Fibroblast of lung (primary cell): Measurements from ENCODE around the gene FAHD2A. TPM values are rescaled to one million over a fixed set of nuclear protein-coding genes. Genes with fewer than 3 reads are reported as not detected.

Experiments
- DNase-seq, 2 donors: peaks; one replicate each; pipeline versions ENCODE4 v3.0.0 to v3.0.0-alpha.2; 2010; ENCODE audit warnings: low read depth in 2 of 2
- H2AFZ ChIP-seq: 2 replicates; pipeline ENCODE4 v1.5.1; 2012; ENCODE audit warnings: low read length, control low read depth, inconsistent platforms
- H3K27ac ChIP-seq: 2 replicates; pipeline ENCODE4 v1.5.1; 2011; ENCODE audit warnings: low read length, control low read depth; ENCODE audit not compliant: insufficient read depth
- H3K27me3 ChIP-seq: 2 replicates; pipeline ENCODE4 v1.5.1; 2011; ENCODE audit warnings: mild to moderate bottlenecking, low read length; ENCODE audit not compliant: control insufficient read depth, insufficient read depth
- H3K36me3 ChIP-seq: 2 replicates; pipeline ENCODE4 v1.5.1; 2011; ENCODE audit warnings: low read length; ENCODE audit not compliant: control insufficient read depth, insufficient read depth
- H3K4me1 ChIP-seq: 2 replicates; pipeline ENCODE4 v1.5.1; 2011; ENCODE audit warnings: low read length; ENCODE audit not compliant: control insufficient read depth, insufficient read depth; ENCODE audit errors: extremely low read depth
- H3K4me2 ChIP-seq: 2 replicates; pipeline ENCODE4 v1.5.1; 2011; ENCODE audit warnings: low read length, control low read depth; ENCODE audit not compliant: insufficient read depth; ENCODE audit errors: extremely low read depth
- H3K4me3 ChIP-seq, 4 experiments: fragments of 200-600 bp in 1 of 4; sonication (generic) in 1 of 4; replicated peaks in 1 of 4; 2 replicates each; pipeline ENCODE4 v1.5.1; 2011 to 2016; ENCODE audit warnings: low read length in 4 of 4, low read depth in 3 of 4, mild to moderate bottlenecking in 3 of 4, control low read depth in 2 of 4, inconsistent platforms in 1 of 4, mixed read lengths in 1 of 4; ENCODE audit not compliant: insufficient read depth in 1 of 4; ENCODE audit errors: control extremely low read depth in 1 of 4
- H3K79me2 ChIP-seq: 2 replicates; pipeline ENCODE4 v1.5.1; 2012; ENCODE audit warnings: mild to moderate bottlenecking, low read length, inconsistent platforms; ENCODE audit not compliant: control insufficient read depth, insufficient read depth
- H3K9ac ChIP-seq: 2 replicates; pipeline ENCODE4 v1.5.1; 2011; ENCODE audit warnings: mild to moderate bottlenecking, low read length, control low read depth; ENCODE audit not compliant: insufficient read depth
- H3K9me3 ChIP-seq: 2 replicates; pipeline ENCODE4 v1.5.1; 2012; ENCODE audit warnings: low read depth, low read length; ENCODE audit not compliant: control insufficient read depth, insufficient read depth
- H4K20me1 ChIP-seq: 2 replicates; pipeline ENCODE4 v1.5.1; 2011; ENCODE audit warnings: low read length; ENCODE audit not compliant: control insufficient read depth, insufficient read depth; ENCODE audit errors: extremely low read depth
- EZH2 ChIP-seq: IDR thresholded peaks from 2 replicates; pipeline ENCODE4 v1.5.1; 2012; ENCODE audit warnings: low read length, control low read depth, mild to moderate bottlenecking; ENCODE audit errors: missing control alignments
- polyA plus RNA-seq, 2 donors: library from polyadenylated mRNA; depleted of rRNA in 1 of 2; stranded (reverse) in 1 of 2; unstranded in 1 of 2; fragments of >200 nt; gene quantifications; 2 replicates each; pipeline ENCODE4 v1.2.1, GENCODE V29; 2011 to 2012; ENCODE audit warnings: missing spikeins in 1 of 2
- total RNA-seq: library from RNA; depleted of rRNA; stranded (reverse); fragments of >200 nt; gene quantifications from 2 replicates; pipeline ENCODE4 v1.2.1, GENCODE V29; 2014
- TF ChIP-seq, protein P1 (sequence below), 2 donors: IDR thresholded peaks in 1 of 2; conservative IDR thresholded peaks in 1 of 2; 1 replicate in 1 of 2; 2 replicates in 1 of 2; pipeline ENCODE4 v1.5.1; 2011 to 2012; ENCODE audit warnings: low read length in 2 of 2, control low read depth in 1 of 2, inconsistent platforms in 1 of 2, low read depth in 1 of 2, mild to moderate bottlenecking in 1 of 2

FAHD2A gene
- total and polyA plus RNA-seq, 2 donors (not counting 1 experiment from before 2014, with no cell fraction given): 22.1 to 32.5 TPM

DNA sequence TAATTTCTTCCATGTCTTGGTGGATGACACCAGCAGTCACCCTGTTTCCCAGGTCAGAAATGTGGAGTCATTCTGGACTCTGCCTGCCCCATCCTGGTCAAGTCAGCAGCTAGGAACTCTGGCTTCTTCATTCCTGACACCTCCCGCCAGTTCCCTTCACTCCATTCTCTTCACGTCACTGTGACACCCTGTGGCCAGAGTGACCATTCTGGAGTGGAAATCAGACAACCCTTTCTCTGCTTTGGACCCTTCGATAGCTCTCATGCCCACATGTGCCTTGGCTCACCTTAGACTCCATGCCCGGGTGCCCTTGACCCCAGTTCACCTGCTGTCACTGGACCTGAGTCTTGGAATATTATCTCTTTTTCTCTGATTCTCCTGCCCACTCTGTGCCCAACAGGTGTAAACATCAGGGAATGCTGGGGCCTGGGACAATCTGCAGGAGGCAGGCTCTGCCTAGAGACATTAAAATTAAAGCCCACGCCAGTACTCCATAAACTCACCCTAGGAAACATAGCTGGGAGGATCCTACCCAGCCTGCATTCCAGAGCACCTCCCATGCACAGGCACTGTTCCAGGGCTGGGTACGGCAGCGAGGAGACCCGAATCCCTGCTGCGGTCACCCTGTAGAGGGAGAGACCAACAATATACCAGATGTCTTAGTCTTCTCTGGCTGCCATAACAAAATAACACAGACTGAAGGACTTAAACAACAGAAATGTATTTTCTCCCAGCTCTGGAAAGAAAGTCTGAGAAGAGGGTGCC is 41.1 kb upstream of the FAHD2A start:
- no peaks in the 10 kb centered on the region for H3K36me3 ChIP-seq
- H3K4me3 ChIP-seq: no peak overlapping the region
- H3K9me3 ChIP-seq: no peaks in the 10 kb centered on the region
- H3K9ac ChIP-seq: no peak overlapping the region
- H3K4me1 ChIP-seq: no peaks in the 10 kb centered on the region
- H3K4me2 ChIP-seq: no peak overlapping the region
- TF ChIP-seq, protein P1, sequence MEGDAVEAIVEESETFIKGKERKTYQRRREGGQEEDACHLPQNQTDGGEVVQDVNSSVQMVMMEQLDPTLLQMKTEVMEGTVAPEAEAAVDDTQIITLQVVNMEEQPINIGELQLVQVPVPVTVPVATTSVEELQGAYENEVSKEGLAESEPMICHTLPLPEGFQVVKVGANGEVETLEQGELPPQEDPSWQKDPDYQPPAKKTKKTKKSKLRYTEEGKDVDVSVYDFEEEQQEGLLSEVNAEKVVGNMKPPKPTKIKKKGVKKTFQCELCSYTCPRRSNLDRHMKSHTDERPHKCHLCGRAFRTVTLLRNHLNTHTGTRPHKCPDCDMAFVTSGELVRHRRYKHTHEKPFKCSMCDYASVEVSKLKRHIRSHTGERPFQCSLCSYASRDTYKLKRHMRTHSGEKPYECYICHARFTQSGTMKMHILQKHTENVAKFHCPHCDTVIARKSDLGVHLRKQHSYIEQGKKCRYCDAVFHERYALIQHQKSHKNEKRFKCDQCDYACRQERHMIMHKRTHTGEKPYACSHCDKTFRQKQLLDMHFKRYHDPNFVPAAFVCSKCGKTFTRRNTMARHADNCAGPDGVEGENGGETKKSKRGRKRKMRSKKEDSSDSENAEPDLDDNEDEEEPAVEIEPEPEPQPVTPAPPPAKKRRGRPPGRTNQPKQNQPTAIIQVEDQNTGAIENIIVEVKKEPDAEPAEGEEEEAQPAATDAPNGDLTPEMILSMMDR (conservative IDR thresholded peaks at IDR 0.05 in 1 of 2, IDR thresholded peaks at IDR 0.05 in 1 of 2; ENCODE audit: low read depth in 1 of 2, low read length in 2 of 2): no peak
- TF ChIP-seq EZH2: no peak
- no peak overlapping the region for H2AFZ ChIP-seq
- no peak overlapping the region for H3K27ac ChIP-seq
- DNase-seq: no peak
- H4K20me1 ChIP-seq: no peaks in the 10 kb centered on the region
- no peaks in the 10 kb centered on the region for H3K27me3 ChIP-seq
- H3K79me2 ChIP-seq: no peaks in the 10 kb centered on the region

DNA sequence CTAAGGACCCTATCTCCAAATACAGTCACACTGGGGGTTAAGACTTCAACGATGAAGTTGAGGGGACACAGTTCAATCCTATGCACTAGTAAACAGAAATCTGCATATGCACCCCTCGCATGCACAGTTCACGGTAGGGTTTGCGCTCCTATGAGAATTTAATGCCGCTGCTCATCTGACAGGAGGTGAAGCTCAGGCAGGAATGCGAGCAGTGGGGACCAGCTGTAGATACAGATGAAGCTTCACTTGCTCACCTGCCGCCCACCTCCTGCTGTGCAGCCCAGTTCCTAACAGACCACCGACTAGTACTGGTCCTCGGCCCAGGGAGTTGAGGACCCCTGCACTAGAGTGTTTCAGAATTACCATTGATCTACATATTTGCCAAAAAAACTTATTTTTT is 40.0 kb upstream of the FAHD2A start:
- no peaks in the 10 kb centered on the region for H3K4me1 ChIP-seq
- TF ChIP-seq, protein P1 (conservative IDR thresholded peaks at IDR 0.05 in 1 of 2, IDR thresholded peaks at IDR 0.05 in 1 of 2; ENCODE audit: low read depth in 1 of 2, low read length in 2 of 2): no peak
- no peak for TF ChIP-seq EZH2
- H3K9ac ChIP-seq: no peak overlapping the region
- no peak overlapping the region for H3K4me3 ChIP-seq
- H3K9me3 ChIP-seq: no peaks in the 10 kb centered on the region
- no peaks in the 10 kb centered on the region for H4K20me1 ChIP-seq
- no peak overlapping the region for H3K27ac ChIP-seq
- no peak for DNase-seq
- no peak overlapping the region for H3K4me2 ChIP-seq
- H3K36me3 ChIP-seq: no peaks in the 10 kb centered on the region
- no peak overlapping the region for H2AFZ ChIP-seq
- no peaks in the 10 kb centered on the region for H3K79me2 ChIP-seq
- H3K27me3 ChIP-seq: no peaks in the 10 kb centered on the region

DNA sequence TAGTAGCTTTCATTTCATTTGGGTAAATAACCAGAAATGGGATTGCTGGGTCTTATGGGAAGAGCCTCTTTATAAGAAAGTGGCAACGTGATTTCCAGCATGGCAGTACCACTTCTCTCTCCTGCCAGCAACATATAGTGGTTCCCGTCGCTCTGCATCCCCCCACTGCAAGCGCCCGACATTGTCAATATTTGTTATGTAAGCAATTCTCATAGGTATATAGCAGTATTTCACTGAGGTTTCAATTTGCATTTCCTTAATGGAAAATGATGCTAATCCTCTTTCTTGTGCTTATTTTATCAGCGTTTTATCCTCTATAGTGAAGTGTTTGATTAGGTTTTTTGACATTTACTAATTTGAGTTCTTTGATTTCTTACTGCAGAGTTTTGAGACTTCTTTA is 36.0 kb upstream of the FAHD2A start:
- Histone ChIP-seq H2AFZ (no peak overlapping the region), H3K4me1 (no peaks in the 10 kb centered on the region), H3K4me2 (no peak overlapping the region), H3K36me3 (no peaks in the 10 kb centered on the region), H3K27me3 (no peaks in the 10 kb centered on the region), H3K9ac (no peak overlapping the region), H3K4me3 (no peak overlapping the region), H4K20me1 (no peaks in the 10 kb centered on the region), H3K27ac (no peak overlapping the region), H3K79me2 (no peaks in the 10 kb centered on the region), H3K9me3 (no peaks in the 10 kb centered on the region)
- TF ChIP-seq EZH2: no peak
- TF ChIP-seq, protein P1 (conservative IDR thresholded peaks at IDR 0.05 in 1 of 2, IDR thresholded peaks at IDR 0.05 in 1 of 2; ENCODE audit: low read depth in 1 of 2, low read length in 2 of 2): no peak
- DNase-seq: no peak
